PC-3 (cell line): Measurements from ENCODE around the gene TNC. TPM values are rescaled to one million over a fixed set of nuclear protein-coding genes. Genes with fewer than 3 reads are reported as not detected.

Experiments used
- ATAC-seq: fragments of 200-7000 bp; cut with Tn5 transposase; 2 replicates; pipeline ENCODE4 v1.9.1; 2020; ENCODE audit warnings: mild to moderate bottlenecking, moderate library complexity
- BruUV-seq: library from RNA; stranded (reverse); fragments of 400-500 nt; replicated peaks from 2 replicates; lab custom pipeline; 2021; lab: Mats Ljungman, UMichigan
- CTCF ChIA-PET: fragments of 300-600 bp; sonication (Branson Sonifier 250); formaldehyde crosslinking; loops from one replicate; lab custom pipeline; 2022; ENCODE audit warnings: antibody characterized with exemption; lab: Charles Lee
- POLR2A ChIA-PET: fragments of 300-600 bp; sonication (Branson Sonifier 250); formaldehyde crosslinking; loops from one replicate; lab custom pipeline; 2022; ENCODE audit warnings: antibody characterized with exemption; ENCODE audit not compliant: unreplicated experiment; lab: Charles Lee
- DNase-seq: peaks from one replicate; pipeline ENCODE4 v3.0.0-alpha.2; 2015
- H2AFZ ChIP-seq: fragments of 300-600 bp; sonication (generic); 2 replicates; pipeline ENCODE4 v1.6.0; 2016; ENCODE audit warnings: antibody characterized with exemption, low read length
- H3F3A ChIP-seq: fragments of 300-600 bp; sonication (generic); one replicate; pipeline ENCODE4 v1.6.0; 2017; ENCODE audit warnings: antibody characterized with exemption, low read length, control low read depth, mild to moderate bottlenecking; ENCODE audit not compliant: unreplicated experiment
- H3K27ac ChIP-seq: fragments of 300-600 bp; sonication (generic); 2 replicates; pipeline ENCODE4 v1.5.1; 2016; ENCODE audit warnings: mild to moderate bottlenecking, low read length
- H3K27me3 ChIP-seq: fragments of 300-600 bp; sonication (generic); 2 replicates; pipeline ENCODE4 v1.6.1; 2016; ENCODE audit warnings: low read length, mixed read lengths
- H3K36me3 ChIP-seq: fragments of 300-600 bp; sonication (generic); 2 replicates; pipeline ENCODE4 v1.6.1; 2016; ENCODE audit warnings: low read depth, mixed run types, low read length, mixed read lengths
- H3K4me1 ChIP-seq: fragments of 300-600 bp; sonication (generic); 2 replicates; pipeline ENCODE4 v1.5.1; 2016; ENCODE audit warnings: low read length; ENCODE audit not compliant: insufficient read depth
- H3K4me2 ChIP-seq: fragments of 300-600 bp; sonication (generic); 2 replicates; pipeline ENCODE4 v1.6.0; 2016; ENCODE audit warnings: low read length
- H3K4me3 ChIP-seq: fragments of 300-600 bp; sonication (generic); 2 replicates; pipeline ENCODE4 v1.5.1; 2016; ENCODE audit warnings: mild to moderate bottlenecking, low read length, mixed read lengths
- H3K79me2 ChIP-seq: fragments of 300-600 bp; sonication (generic); 2 replicates; pipeline ENCODE4 v1.6.1; 2017; ENCODE audit warnings: low read length, mixed read lengths
- H3K9ac ChIP-seq: fragments of 300-600 bp; sonication (generic); 2 replicates; pipeline ENCODE4 v1.6.0; 2016; ENCODE audit warnings: mild to moderate bottlenecking, low read length
- H3K9me2 ChIP-seq: fragments of 300-600 bp; sonication (generic); replicated peaks from 2 replicates; pipeline ENCODE4 v1.6.1; 2016; ENCODE audit warnings: mixed run types, low read length, mixed read lengths
- H3K9me3 ChIP-seq: fragments of 300-600 bp; sonication (generic); 2 replicates; pipeline ENCODE4 v1.6.1; 2016; ENCODE audit warnings: low read length, mixed read lengths
- H4K20me1 ChIP-seq: fragments of 300-600 bp; sonication (generic); 2 replicates; pipeline ENCODE4 v1.6.1; 2016; ENCODE audit warnings: low read length, mixed read lengths
- EZH2 ChIP-seq: fragments of 300-600 bp; sonication (generic); IDR thresholded peaks from one replicate; pipeline ENCODE4 v1.6.1; 2017; ENCODE audit warnings: antibody characterized with exemption, mild to moderate bottlenecking, low read length; ENCODE audit not compliant: unreplicated experiment
- EZH2phosphoT487 ChIP-seq: fragments of 300-600 bp; sonication (generic); IDR thresholded peaks from 2 replicates; pipeline ENCODE4 v1.6.1; 2018; ENCODE audit warnings: mild to moderate bottlenecking, antibody characterized with exemption, low read length, borderline replicate concordance
- intact Hi-C: fragments of 100-400 bp; cut with micrococcal nuclease; formaldehyde crosslinking; loops from 2 replicates; pipeline ENCODE4 v1.9.0; 2023
- total RNA-seq: library from RNA; depleted of rRNA; stranded (reverse); fragments of >200 nt; gene quantifications from 2 replicates; pipeline ENCODE4 v1.2.3, GENCODE V29; 2014
- TF ChIP-seq, protein P1 (sequence below): fragments of 300-600 bp; sonication (generic); conservative IDR thresholded peaks from 2 replicates; pipeline ENCODE4 v1.5.1; 2017; ENCODE audit warnings: antibody characterized with exemption, low read depth, mild to moderate bottlenecking, low read length

Gene TNC
- total RNA-seq, 1 experiment from 2014 or later, result 60.1 TPM

- Histone ChIP-seq H3K9ac (no peak overlapping the region), H3K27ac (no peak overlapping the region), H2AFZ (no peak overlapping the region), H3K9me3 (no peaks in the 10 kb centered on the region), H3F3A (no peaks in the 10 kb centered on the region), H3K4me3 (no peak overlapping the region), H3K79me2 (no peaks in the 10 kb centered on the region), H3K4me2 (no peak overlapping the region), H3K36me3 (no peaks in the 10 kb centered on the region), H3K9me2 (no peaks in the 10 kb centered on the region), H3K4me1 (no peaks in the 10 kb centered on the region), H3K27me3 (no peaks in the 10 kb centered on the region), H4K20me1 (no peaks in the 10 kb centered on the region)
- ATAC-seq (no peak), DNase-seq (no peak)
- no TSS peak for BruUV-seq
- intact Hi-C loops, result no loop called here
- POLR2A ChIA-PET, result no interaction called here
- TF ChIP-seq EZH2phosphoT487, result no peak
- TF ChIP-seq, protein P1, sequence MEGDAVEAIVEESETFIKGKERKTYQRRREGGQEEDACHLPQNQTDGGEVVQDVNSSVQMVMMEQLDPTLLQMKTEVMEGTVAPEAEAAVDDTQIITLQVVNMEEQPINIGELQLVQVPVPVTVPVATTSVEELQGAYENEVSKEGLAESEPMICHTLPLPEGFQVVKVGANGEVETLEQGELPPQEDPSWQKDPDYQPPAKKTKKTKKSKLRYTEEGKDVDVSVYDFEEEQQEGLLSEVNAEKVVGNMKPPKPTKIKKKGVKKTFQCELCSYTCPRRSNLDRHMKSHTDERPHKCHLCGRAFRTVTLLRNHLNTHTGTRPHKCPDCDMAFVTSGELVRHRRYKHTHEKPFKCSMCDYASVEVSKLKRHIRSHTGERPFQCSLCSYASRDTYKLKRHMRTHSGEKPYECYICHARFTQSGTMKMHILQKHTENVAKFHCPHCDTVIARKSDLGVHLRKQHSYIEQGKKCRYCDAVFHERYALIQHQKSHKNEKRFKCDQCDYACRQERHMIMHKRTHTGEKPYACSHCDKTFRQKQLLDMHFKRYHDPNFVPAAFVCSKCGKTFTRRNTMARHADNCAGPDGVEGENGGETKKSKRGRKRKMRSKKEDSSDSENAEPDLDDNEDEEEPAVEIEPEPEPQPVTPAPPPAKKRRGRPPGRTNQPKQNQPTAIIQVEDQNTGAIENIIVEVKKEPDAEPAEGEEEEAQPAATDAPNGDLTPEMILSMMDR, result no peak
- CTCF ChIA-PET, result no interaction called here
Measured at GRCh38 chr9:115138151-115138550, 20.2 kb upstream of the TNC start.

DNA sequence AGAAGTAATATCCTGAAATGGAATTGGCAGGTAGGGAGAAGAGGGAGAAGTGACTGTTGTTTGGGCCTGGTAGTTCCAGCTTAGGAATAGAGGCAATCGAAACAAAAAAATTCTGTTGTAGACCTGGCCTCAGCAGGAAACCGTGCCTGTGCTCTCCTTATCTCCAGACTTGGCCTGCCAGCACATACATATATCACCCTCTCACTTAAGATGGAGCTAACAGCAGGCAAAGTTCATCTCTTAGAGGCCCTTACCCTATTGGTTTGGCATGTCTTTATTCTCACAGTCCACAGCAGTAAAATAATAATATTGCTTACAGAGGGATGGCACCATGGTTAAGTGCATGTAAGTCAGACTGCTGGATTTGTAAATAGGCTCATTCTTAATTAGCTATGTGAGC lies 19.6 kb upstream of the TNC start:
- H3K36me3 ChIP-seq, result no peaks in the 10 kb centered on the region
- ChIA-PET CTCF (no interaction called here), POLR2A (no interaction called here)
- H3K79me2 ChIP-seq, result no peaks in the 10 kb centered on the region
- H3K9me2 ChIP-seq, result no peaks in the 10 kb centered on the region
- TF ChIP-seq EZH2phosphoT487 (no peak), EZH2 (no peak)
- TF ChIP-seq, protein P1, result no peak
- no peak for ATAC-seq
- no peak overlapping the region for H3K4me2 ChIP-seq
- no peaks in the 10 kb centered on the region for H3F3A ChIP-seq
- no TSS peak for BruUV-seq
- no peak overlapping the region for H2AFZ ChIP-seq
- DNase-seq, result no peak
- no peaks in the 10 kb centered on the region for H4K20me1 ChIP-seq
- no peak overlapping the region for H3K9ac ChIP-seq
- no peaks in the 10 kb centered on the region for H3K27me3 ChIP-seq
- H3K4me1 ChIP-seq, result no peaks in the 10 kb centered on the region
- H3K9me3 ChIP-seq, result no peaks in the 10 kb centered on the region
- no peak overlapping the region for H3K4me3 ChIP-seq
- H3K27ac ChIP-seq, result no peak overlapping the region
- intact Hi-C loops, result no loop called here

- Histone ChIP-seq H3K27ac (no peak overlapping the region), H2AFZ (no peak overlapping the region), H3K9me3 (no peaks in the 10 kb centered on the region), H3K4me1 (no peaks in the 10 kb centered on the region), H3F3A (no peaks in the 10 kb centered on the region), H3K4me3 (no peak overlapping the region), H3K36me3 (no peaks in the 10 kb centered on the region), H3K9ac (no peak overlapping the region), H3K79me2 (no peaks in the 10 kb centered on the region), H4K20me1 (no peaks in the 10 kb centered on the region), H3K9me2 (no peaks in the 10 kb centered on the region), H3K27me3 (no peaks in the 10 kb centered on the region), H3K4me2 (no peak overlapping the region)
- DNase-seq (no peak), ATAC-seq (no peak)
- ChIA-PET CTCF (no interaction called here), POLR2A (no interaction called here)
- no TSS peak for BruUV-seq
- TF ChIP-seq EZH2phosphoT487 (no peak), EZH2 (no peak)
- TF ChIP-seq, protein P1, result no peak
- intact Hi-C loops, result no loop called here
Measured at GRCh38 chr9:115135821-115136778, 18.1 kb upstream of the TNC start.
